Peyer's patch (tissue), 4 donors: ENCODE results near the gene LSM12. TPM values are rescaled to one million over a fixed set of nuclear protein-coding genes. Genes with fewer than 3 reads are reported as not detected.

Experiments
- DNase-seq, 3 donors: peaks; one replicate each; pipeline ENCODE4 v3.0.0-alpha.2; 2017 to 2019
- H3K27ac ChIP-seq, 4 donors: fragments of 200-600 bp; sonication (generic); one replicate each; pipeline ENCODE4 v1.5.1; 2016 to 2019
- H3K27me3 ChIP-seq, 2 donors: fragments of 200-600 bp; sonication (generic); one replicate each; pipeline ENCODE4 v1.5.1; 2019
- H3K36me3 ChIP-seq, 3 donors: fragments of 200-600 bp; sonication (generic); one replicate each; pipeline ENCODE4 v1.5.1; 2016 to 2019
- H3K4me1 ChIP-seq, 4 donors: fragments of 200-600 bp; sonication (generic); one replicate each; pipeline ENCODE4 v1.5.1; 2016 to 2019
- H3K4me3 ChIP-seq, 4 donors: fragments of 200-600 bp; sonication (generic); 1 replicate in 3 of 4; 2 replicates in 1 of 4; pipeline ENCODE4 v1.5.1; 2016 to 2019; ENCODE audit warnings: mild to moderate bottlenecking in 1 of 4
- H3K9me3 ChIP-seq, 4 donors: fragments of 200-600 bp; sonication (generic); one replicate each; pipeline ENCODE4 v1.5.1; 2016 to 2019; ENCODE audit warnings: mild to moderate bottlenecking in 1 of 4
- CTCF ChIP-seq, 6 experiments: fragments of 450-650 bp in 4 of 6; fragments of 200-600 bp in 2 of 6; sonication (generic) in 1 of 6; IDR thresholded peaks; one replicate each; pipeline ENCODE4 v1.5.1; 2017 to 2019; ENCODE audit warnings: antibody characterized with exemption in 6 of 6, mild to moderate bottlenecking in 3 of 6, moderate library complexity in 1 of 6
- POLR2A ChIP-seq, 2 donors: fragments of 450-650 bp; IDR thresholded peaks; one replicate each; pipeline ENCODE4 v1.5.1; 2017; ENCODE audit warnings: antibody characterized with exemption in 2 of 2, mild to moderate bottlenecking in 2 of 2, moderate library complexity in 2 of 2
- total RNA-seq, 4 donors: library from RNA; depleted of rRNA; stranded (reverse); fragments of >200 nt; gene quantifications; one replicate each; pipeline ENCODE4 v1.1.0, GENCODE V29; 2016

LSM12 gene
- total RNA-seq, 4 donors from 2014 or later: 10.7 to 28.4 (median 26.1) TPM

- H3K4me3 ChIP-seq: no peak overlapping the region
- no peaks in the 10 kb centered on the region for H3K9me3 ChIP-seq
- TF ChIP-seq POLR2A (IDR thresholded peaks at IDR 0.05) (no peak), CTCF (IDR thresholded peaks at IDR 0.05) (no peak)
- H3K4me1 ChIP-seq: peaks cover 0 to 7% (median 0%) of the 10 kb centered on the region in 4 donors
- no peaks in the 10 kb centered on the region for H3K36me3 ChIP-seq
- no peak for DNase-seq
- no peak overlapping the region for H3K27ac ChIP-seq
- peaks cover 0 to 6% of the 10 kb centered on the region in 2 donors for H3K27me3 ChIP-seq
These were observed 73.8 kb downstream of the LSM12 start for GRCh38 chr17:43992641-43993040.

- H3K27ac ChIP-seq: no peak overlapping the region
These were observed 78.2 kb downstream of the LSM12 start for GRCh38 chr17:43988301-43988700.

GRCh38 chr17:43987131-43988021, 79.1 kb downstream of the LSM12 start:
- Histone ChIP-seq H3K36me3 (no peaks in the 10 kb centered on the region), H3K27ac (no peak overlapping the region), H3K4me3 (no peak overlapping the region), H3K27me3 (no peaks in the 10 kb centered on the region), H3K9me3 (no peaks in the 10 kb centered on the region), H3K4me1 (peaks cover 0 to 13% (median 7%) of the 10 kb centered on the region in 4 donors)
- no peak for TF ChIP-seq POLR2A (IDR thresholded peaks at IDR 0.05)
- no peak for TF ChIP-seq CTCF (IDR thresholded peaks at IDR 0.05)
- no peak for DNase-seq

More at GRCh38 chr17:43988301-43988700, 78.2 kb downstream of the LSM12 start:
- Histone ChIP-seq H3K4me3 (no peak overlapping the region), H3K9me3 (no peaks in the 10 kb centered on the region), H3K4me1 (peaks cover 0 to 10% (median 6%) of the 10 kb centered on the region in 4 donors), H3K27me3 (no peaks in the 10 kb centered on the region), H3K36me3 (no peaks in the 10 kb centered on the region)
- no peak for DNase-seq
- TF ChIP-seq CTCF (IDR thresholded peaks at IDR 0.05) (no peak), POLR2A (IDR thresholded peaks at IDR 0.05) (no peak)

GRCh38 chr17:43986225-43986981, 80.1 kb downstream of the LSM12 start:
- Histone ChIP-seq H3K4me3 (no peak overlapping the region), H3K27me3 (no peaks in the 10 kb centered on the region), H3K9me3 (no peaks in the 10 kb centered on the region)

More at GRCh38 chr17:43986225-43986981, 80.1 kb downstream of the LSM12 start:
- H3K4me1 ChIP-seq: peaks cover 0 to 13% (median 7%) of the 10 kb centered on the region in 4 donors
- DNase-seq: no peak
- no peak for TF ChIP-seq POLR2A (IDR thresholded peaks at IDR 0.05)
- TF ChIP-seq CTCF (IDR thresholded peaks at IDR 0.05): no peak
- no peaks in the 10 kb centered on the region for H3K36me3 ChIP-seq
- no peak overlapping the region for H3K27ac ChIP-seq
